ENCODE measurements around the gene FUT7.

Gene FUT7

GRCh38 chr9:137000177-137000930, 31.5 kb downstream of the FUT7 start:
- peak; percentile 44 for DNase-seq

DNA sequence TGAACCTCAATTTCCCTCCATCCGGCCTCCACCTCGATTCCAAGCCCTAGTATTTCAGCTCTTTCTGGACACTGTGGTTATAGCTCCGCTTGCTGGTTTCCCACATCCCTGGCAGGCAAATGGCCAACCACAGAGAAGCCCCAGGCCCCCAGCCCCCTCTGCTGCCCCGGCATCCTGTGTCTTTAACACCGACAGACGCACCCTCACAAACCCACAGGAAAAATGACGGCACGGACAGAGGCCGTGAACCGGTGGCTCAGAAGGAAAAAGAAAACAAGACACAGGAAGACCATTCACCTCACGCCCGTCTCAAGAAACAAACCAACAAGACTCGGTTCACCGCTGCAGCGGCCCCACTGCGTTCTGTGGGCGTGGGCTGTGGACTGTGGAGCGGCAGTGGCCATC, 34.1 kb downstream of the FUT7 start:
- DNase-seq, result peak; percentile 42

DNA sequence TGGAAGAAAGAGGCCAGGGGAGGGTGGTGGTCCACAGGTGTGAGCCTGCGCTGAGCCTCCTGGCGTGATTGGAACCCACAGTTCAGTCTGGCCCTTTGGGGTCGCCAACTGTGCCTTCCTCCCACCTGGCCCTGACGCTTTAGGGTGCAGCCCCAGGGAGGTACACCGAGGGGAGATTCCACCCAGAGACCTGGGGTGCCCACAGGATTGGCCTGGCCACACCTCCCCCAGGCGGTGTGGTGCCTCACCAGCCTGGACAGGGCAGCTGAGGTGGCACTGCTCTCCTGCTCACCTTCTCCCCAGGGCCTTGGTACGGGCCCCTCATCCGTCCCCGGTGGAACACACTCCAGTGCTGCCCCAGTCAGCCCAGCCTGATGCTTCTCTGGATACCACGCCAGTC, 34.5 kb downstream of the FUT7 start:
- no peak for DNase-seq

DNA sequence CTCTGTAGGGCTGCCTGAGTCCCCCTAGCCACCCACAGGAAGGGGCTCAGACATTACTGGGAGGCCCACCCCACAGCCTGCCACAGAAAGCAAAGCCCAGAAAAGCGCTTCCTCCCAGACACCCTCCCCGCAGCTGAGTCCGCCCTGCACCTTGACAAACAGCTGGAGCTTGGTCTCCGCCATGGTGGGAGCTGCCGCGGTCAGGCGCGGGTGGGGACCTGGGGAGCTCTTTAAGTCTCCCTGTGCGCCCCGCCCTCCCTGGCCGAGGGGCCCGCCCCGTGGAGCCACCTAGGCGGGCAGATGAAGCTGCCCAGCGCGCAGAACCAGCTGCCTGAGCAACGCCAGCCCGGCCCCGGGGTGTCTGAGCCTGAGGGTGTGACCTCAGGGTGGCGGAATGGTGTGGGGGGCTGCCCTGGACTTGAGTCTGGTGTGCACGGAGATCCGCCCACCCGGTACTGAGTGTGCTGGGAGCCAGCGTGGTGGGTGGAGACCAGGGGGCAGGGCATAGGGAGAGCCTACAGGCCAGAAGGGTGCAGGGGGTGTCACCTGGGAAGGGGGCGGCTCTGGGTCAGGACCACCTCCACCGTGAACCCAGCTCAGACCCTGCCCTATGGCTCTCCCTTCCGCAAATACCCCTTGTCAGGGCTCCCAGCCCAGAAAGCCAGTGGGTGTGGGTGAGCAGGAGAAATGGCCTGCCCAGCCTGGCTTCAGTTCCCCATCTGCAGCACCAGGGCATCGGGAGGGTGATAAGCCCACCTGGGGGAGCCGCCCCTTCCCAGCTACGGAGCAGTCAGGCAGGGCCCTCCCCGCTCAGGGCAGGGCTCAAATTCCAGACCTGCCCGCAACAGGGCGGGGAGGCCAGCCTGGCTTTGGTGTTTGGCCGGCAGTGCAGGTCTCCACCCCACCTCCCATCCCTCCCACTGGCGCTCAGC, 35.3 kb downstream of the FUT7 start, which contains the start of gene CLIC3:
TSS of gene CLIC3 (minus strand) at position 208 of the 932 bp plus-strand sequence. CDS start at position 183, 25 bp downstream.
- DNase-seq, result peak; percentile 63

DNA sequence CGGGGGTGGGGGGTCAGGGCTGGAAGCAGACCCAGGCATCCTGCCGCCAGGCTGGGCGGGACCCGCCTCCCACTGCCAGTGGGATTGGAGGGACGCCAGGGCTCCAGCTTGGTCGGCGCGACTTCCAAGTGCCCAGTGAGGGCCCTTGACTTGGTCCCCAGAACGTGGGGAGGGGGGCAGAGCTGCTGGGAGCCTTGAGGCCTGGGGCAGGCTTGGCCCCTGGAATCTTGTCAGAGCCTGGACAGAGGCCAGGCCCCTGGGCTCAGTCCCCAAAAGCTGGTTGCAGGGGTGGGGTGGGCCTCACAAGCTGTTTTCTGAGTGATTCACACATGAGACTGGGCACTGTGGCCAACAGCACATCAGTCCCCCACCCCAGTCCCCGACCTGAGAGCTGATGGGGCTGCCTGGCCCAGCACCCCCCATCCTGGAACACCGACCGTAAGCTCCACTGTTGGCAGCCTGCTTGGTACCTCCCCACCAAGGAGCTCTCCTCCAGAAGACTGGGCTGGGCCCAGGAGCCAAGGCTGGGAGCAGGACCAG, 36.0 kb downstream of the FUT7 start:
- no peak for DNase-seq

DNA sequence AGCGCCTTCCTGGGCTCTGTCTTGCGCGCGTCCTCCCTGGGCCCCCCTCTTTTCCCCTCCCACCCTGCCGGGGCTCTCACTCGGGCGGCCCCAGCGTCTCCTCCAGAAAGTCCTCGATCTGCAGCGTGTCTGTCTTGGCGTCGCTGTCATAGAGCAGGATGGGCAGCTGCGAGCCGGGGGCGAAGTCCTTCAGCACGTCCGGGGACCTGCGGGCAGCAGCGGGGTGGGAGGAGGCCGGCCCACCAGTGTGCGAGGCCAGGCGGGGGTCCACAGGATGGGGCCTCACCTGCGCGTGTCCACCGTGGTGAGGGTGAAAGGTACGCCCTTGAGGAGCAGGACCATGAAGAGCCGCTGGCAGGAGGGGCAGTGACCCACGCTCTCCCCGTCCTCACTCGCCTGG, 36.5 kb downstream of the FUT7 start:
- DNase-seq, result no peak

GRCh38 chr9:136994888-136995230, 37.0 kb downstream of the FUT7 start:
- no peak for DNase-seq

- DNase-seq, result no peak
These were observed 37.6 kb downstream of the FUT7 start for GRCh38 chr9:136994180-136994887.

GRCh38 chr9:136992819-136993369, 39.0 kb downstream of the FUT7 start:
- DNase-seq, result no peak

- DNase-seq, result peak; percentile 89
These were observed 39.7 kb downstream of the FUT7 start, which contains the start of gene PAXX for GRCh38 chr9:136991993-136992818. TSS of gene PAXX (plus strand) at chr9:136992422. CDS start at chr9:136992444, 22 bp downstream.

DNA sequence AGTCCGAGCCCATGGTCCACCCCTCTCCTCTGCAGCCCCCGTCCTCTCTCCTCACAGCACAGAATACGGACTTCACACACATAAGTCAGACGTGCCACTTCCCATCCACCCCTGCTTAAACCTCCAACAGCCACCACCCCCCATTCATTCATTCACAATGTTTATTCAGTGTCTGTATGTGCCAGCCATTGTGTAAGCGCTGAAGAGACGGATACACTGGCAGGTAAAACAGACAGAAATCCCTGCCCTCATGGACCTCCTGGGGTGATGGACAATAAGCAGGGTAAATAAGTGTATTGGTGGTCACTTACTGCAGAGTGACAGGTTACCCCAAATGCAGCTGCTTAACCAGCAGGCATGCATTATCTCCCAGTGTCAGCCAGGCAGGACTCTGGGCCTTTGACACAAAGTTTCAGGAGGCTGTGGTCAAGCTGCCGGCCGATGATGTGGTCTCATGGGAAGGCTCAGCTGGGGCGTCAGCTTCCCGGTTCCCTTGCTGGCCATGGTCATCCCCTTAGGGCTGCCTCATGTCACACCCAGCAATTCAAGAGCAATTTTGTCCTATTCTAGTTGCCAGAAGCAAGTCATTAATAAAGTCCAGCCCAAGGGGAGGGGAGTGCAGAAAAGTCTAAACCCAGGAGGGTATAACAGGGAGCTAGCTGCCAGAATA, 41.5 kb downstream of the FUT7 start:
- no peak for DNase-seq

- DNase-seq, result no peak
These were observed 43.0 kb downstream of the FUT7 start for GRCh38 chr9:136988872-136989271.

DNA sequence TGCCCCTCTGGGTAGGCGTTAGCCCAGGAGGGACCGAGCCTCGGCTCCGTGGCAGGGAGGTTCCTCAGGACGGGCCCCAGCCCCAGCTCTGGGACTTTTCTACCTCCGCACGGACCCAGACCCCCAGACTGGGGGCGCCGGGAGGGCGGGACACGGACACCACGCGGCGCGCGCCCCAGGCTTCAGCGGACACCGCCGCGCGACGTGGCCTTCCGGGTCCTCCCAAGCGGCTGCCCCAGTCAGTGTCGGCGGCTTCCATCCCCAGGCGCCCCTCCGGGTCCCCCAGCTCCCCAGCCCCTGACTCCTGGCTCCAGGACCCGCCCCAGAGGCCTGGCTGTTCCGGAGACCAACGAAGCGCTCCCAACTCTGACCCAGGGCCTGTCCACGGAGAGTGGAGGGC, 46.0 kb downstream of the FUT7 start:
- DNase-seq, result no peak

GRCh38 chr9:136985027-136985602, 46.8 kb downstream of the FUT7 start:
- DNase-seq, result no peak

DNA sequence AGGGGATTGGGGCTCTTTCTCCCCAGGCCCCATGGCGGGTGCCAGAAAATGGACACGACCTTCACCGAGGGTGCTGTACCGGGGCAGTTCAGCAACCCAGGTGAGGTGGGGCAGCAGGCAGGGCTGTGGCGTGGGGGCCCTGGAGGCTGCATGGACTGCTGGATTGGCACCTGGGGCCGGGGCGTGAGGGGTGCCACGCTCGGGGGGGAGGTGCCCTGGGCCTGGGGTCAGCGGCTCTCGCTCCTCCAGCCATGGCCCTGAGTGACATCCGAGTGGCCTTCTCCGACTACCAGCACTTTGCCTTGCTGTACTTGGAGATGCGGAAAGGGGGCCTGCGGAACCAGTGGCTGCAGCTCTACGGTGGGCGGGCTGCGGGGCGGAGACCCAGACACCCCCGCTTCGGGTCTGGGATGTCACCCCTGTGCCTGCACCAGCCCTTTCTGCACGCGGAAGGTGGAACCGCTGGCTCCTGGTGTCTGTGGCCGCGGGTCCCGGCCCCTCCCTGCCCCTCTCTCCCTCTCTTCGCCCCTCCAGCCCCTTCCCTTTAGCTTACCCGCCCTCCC, 47.3 kb downstream of the FUT7 start:
- no peak for DNase-seq

DNA sequence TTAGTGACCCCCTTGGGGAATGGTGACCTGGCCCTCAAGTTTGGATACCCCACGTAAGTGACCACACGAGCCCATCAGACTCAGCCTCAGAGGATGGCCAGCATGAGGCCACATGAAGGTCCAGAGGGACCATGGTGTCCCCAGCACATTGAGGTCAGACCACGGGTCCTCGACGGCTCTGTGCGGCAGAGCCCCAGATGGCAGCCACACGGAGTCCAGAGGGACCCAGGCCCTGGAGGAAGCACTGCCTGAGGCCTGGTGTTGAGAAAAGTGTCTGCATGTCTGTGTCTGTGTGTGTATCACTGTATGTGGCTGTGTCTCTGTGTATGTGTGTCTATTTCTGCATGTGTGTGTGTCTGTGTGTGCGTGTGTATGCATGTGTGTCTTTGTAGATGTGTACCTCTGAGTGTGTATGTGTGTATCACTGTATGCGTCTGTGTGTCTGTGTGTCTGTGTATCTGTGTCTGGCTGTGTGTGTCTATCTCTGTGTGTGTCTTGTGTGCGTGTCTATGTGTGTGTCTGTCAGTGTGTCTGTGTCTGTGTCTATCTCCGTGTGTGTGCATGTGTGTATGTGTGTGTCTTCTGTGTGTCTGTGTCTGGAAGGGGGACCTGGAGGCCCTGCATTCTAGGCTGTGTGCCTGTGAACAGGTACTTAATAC, 48.1 kb downstream of the FUT7 start:
- no peak for DNase-seq

DNA sequence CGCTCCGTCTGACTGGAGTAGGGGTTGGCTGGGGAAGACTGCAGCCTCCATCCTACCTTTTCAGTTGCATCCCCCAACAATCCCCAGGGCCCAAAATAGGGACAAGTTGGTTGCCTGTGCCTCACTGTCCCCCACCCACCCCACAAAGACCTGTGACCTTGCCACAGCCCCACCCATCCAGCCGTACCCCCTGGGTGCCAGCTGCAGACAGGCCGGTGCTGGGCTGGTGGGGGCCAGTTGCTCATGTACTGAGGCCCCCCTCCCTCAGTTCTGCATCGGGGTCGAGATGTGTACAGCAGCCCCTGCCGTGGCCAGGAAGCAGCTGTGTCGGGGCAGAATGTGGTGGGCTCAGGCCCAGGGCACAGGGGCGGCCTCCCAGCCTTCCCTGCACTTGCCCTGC, 48.7 kb downstream of the FUT7 start:
- DNase-seq, result no peak

GRCh38 chr9:136982232-136983051, 49.4 kb downstream of the FUT7 start, which contains the start of gene LCNL1:
TSS of gene LCNL1 (plus strand) at chr9:136982993. CDS start at chr9:136983587, 594 bp downstream.
- no peak for DNase-seq

Data from CD4-positive, alpha-beta T cell treated with Interleukin-4 for 4 hours (primary cell).